HG02938 (cell line): Measurements from ENCODE around the gene MCU.
"Not testable (repeated sequence)": the region's sequence is repeated elsewhere in the genome, so short reads cannot be mapped to it uniquely, and the experiment has no call there.

Source experiments
- ATAC-seq: cut with Tn5 transposase; IDR thresholded peaks from one replicate; pipeline ENCODE4 v1.9.1; 2021; ENCODE audit warnings: mild to moderate bottlenecking, moderate library complexity; ENCODE audit not compliant: unreplicated experiment

The MCU gene

GRCh38 chr10:72691863-72692743 lies at the start of gene MCU:
Gene MCU (plus strand): TSS chr10:72692143. CDS start chr10:72692152, 9 bp downstream.
- ATAC-seq = peak; percentile 92

GRCh38 chr10:72642318-72642717 lies 49.6 kb upstream of the MCU start:
- no peak for ATAC-seq

GRCh38 chr10:72645263-72645858 lies 46.6 kb upstream of the MCU start:
- ATAC-seq = no peak

GRCh38 chr10:72646971-72647370 lies 45.0 kb upstream of the MCU start:
- ATAC-seq = not testable (repeated sequence)

- ATAC-seq = no peak
Measured at GRCh38 chr10:72648301-72648700, 43.6 kb upstream of the MCU start.

- no peak for ATAC-seq
Measured at GRCh38 chr10:72649291-72649690, 42.7 kb upstream of the MCU start.

- no peak for ATAC-seq
Measured at GRCh38 chr10:72653383-72654096, 38.4 kb upstream of the MCU start.

- ATAC-seq = no peak
Measured at GRCh38 chr10:72654720-72655119, 37.2 kb upstream of the MCU start.

GRCh38 chr10:72658696-72659400 lies 33.1 kb upstream of the MCU start:
- ATAC-seq = no peak

GRCh38 chr10:72659694-72660093 lies 32.2 kb upstream of the MCU start:
- no peak for ATAC-seq

- no peak for ATAC-seq
Measured at GRCh38 chr10:72660220-72660619, 31.7 kb upstream of the MCU start.

- no peak for ATAC-seq
Measured at GRCh38 chr10:72661431-72661830, 30.5 kb upstream of the MCU start.

- no peak for ATAC-seq
Measured at GRCh38 chr10:72663971-72664370, 28.0 kb upstream of the MCU start.

GRCh38 chr10:72665925-72666324 lies 26.0 kb upstream of the MCU start:
- ATAC-seq = no peak

GRCh38 chr10:72667207-72667864 lies 24.6 kb upstream of the MCU start:
- ATAC-seq = no peak

- no peak for ATAC-seq
Measured at GRCh38 chr10:72673280-72673679, 18.7 kb upstream of the MCU start.

- not testable (repeated sequence) for ATAC-seq
Measured at GRCh38 chr10:72674174-72674573, 17.8 kb upstream of the MCU start.

GRCh38 chr10:72679838-72680241 lies 12.1 kb upstream of the MCU start:
- no peak for ATAC-seq

GRCh38 chr10:72682638-72683037 lies 9.3 kb upstream of the MCU start:
- no peak for ATAC-seq

- no peak for ATAC-seq
Measured at GRCh38 chr10:72685264-72685921, 6.5 kb upstream of the MCU start.
